HCT116 (cell line): ENCODE results near the gene SPDYE16. TPM values are rescaled to one million over a fixed set of nuclear protein-coding genes. Genes with fewer than 3 reads are reported as not detected.
"Not testable (repeated sequence)": the region's sequence is repeated elsewhere in the genome, so short reads cannot be mapped to it uniquely, and the experiment has no call there.

Source experiments
- ATAC-seq: fragments of 200-7000 bp; cut with Tn5 transposase; 2 replicates; pipeline ENCODE4 v1.9.1; 2020; ENCODE audit warnings: mild to moderate bottlenecking, moderate library complexity
- BruUV-seq: library from RNA; stranded (reverse); fragments of 400-500 nt; replicated peaks from 2 replicates; lab custom pipeline; 2021; lab: Mats Ljungman, UMichigan
- CTCF ChIA-PET: fragments of 300-600 bp; sonication (Branson Sonifier 250); formaldehyde crosslinking; loops from one replicate; lab custom pipeline; 2021; ENCODE audit warnings: antibody characterized with exemption; lab: Charles Lee
- POLR2A ChIA-PET: fragments of 300-600, 350-600 bp; sonication (Branson Sonifier 250); formaldehyde crosslinking; loops from one replicate; lab custom pipeline; 2021; ENCODE audit warnings: antibody characterized with exemption; lab: Charles Lee
- RAD21 ChIA-PET, 2 experiments: fragments of 300-600 bp; sonication (Branson Sonifier 250); formaldehyde crosslinking; loops; one replicate each; lab custom pipeline; 2023; ENCODE audit warnings: low total read pairs in 2 of 2; ENCODE audit not compliant: uncharacterized antibody in 2 of 2, unreplicated experiment in 2 of 2, low non-redundant PET in 1 of 2; lab: Charles Lee
- DNase-seq: peaks from one replicate; pipeline ENCODE4 v3.0.0-alpha.2; 2010; ENCODE audit warnings: low read depth, low spot score
- H2AFZ ChIP-seq: fragments of 200-600 bp; shearing (Covaris generic), sonication (generic); 2 replicates; pipeline ENCODE4 v1.6.1; 2017; ENCODE audit warnings: low read depth, mixed run types, mixed read lengths, antibody characterized with exemption, low read length; ENCODE audit not compliant: poor library complexity, severe bottlenecking
- H3K27ac ChIP-seq: 2 replicates; pipeline ENCODE4 v1.5.1; 2012; ENCODE audit warnings: low read depth, low read length
- H3K27me3 ChIP-seq: fragments of 200-600 bp; sonication (generic); 2 replicates; pipeline ENCODE4 v1.6.1; 2016; ENCODE audit warnings: mixed run types, low read length, mixed read lengths; ENCODE audit not compliant: insufficient read depth
- H3K36me3 ChIP-seq, 2 experiments: fragments of 200-500 bp in 1 of 2; fragments of 200-600 bp in 1 of 2; sonication (Bioruptor generic) in 1 of 2; sonication (generic) in 1 of 2; 2 replicates each; pipeline versions ENCODE4 v1.5.1 to v1.6.1; 2014 to 2016; ENCODE audit warnings: low read length in 2 of 2, inconsistent platforms in 1 of 2, mixed read lengths in 1 of 2, mixed run types in 1 of 2; ENCODE audit not compliant: insufficient read depth in 2 of 2, control insufficient read depth in 1 of 2
- H3K4me1 ChIP-seq, 2 experiments: fragments of 200-600 bp in 1 of 2; sonication (generic) in 1 of 2; 2 replicates each; pipeline versions ENCODE4 v1.5.1 to v1.6.1; 2012 to 2017; ENCODE audit warnings: low read length in 2 of 2, inconsistent platforms in 1 of 2, mild to moderate bottlenecking in 1 of 2, mixed read lengths in 1 of 2, mixed run types in 1 of 2, moderate library complexity in 1 of 2; ENCODE audit not compliant: insufficient read depth in 2 of 2, control insufficient read depth in 1 of 2
- H3K4me2 ChIP-seq: fragments of 200-600 bp; sonication (generic); 2 replicates; pipeline ENCODE4 v1.6.1; 2017; ENCODE audit warnings: mixed run types, low read length, mixed read lengths
- H3K4me3 ChIP-seq, 2 experiments: fragments of 200-600 bp in 1 of 2; sonication (generic) in 1 of 2; replicated peaks in 1 of 2; 2 replicates each; pipeline ENCODE4 v1.5.1; 2011 to 2016; ENCODE audit warnings: low read length in 2 of 2, control low read depth in 1 of 2, low read depth in 1 of 2, mild to moderate bottlenecking in 1 of 2, mixed read lengths in 1 of 2, mixed run types in 1 of 2
- H3K79me2 ChIP-seq: fragments of 200-600 bp; sonication (generic); 2 replicates; pipeline ENCODE4 v1.6.1; 2017; ENCODE audit warnings: mild to moderate bottlenecking, mixed run types, low read length, moderate library complexity, mixed read lengths; ENCODE audit not compliant: insufficient read depth
- H3K9ac ChIP-seq: fragments of 200-600 bp; sonication (generic); 2 replicates; pipeline ENCODE4 v1.6.1; 2016; ENCODE audit warnings: low read length, mixed read lengths
- H3K9me2 ChIP-seq: fragments of 200-600 bp; sonication (generic), shearing (Covaris generic); 2 replicates; pipeline ENCODE4 v1.6.1; 2017; ENCODE audit warnings: mixed run types, mild to moderate bottlenecking, moderate library complexity; ENCODE audit not compliant: insufficient read depth
- H3K9me3 ChIP-seq, 2 experiments: fragments of 200-500 bp in 1 of 2; fragments of 200-600 bp in 1 of 2; sonication (Bioruptor generic) in 1 of 2; sonication (generic) in 1 of 2; 2 replicates each; pipeline ENCODE4 v1.6.1; 2014 to 2017; ENCODE audit warnings: low read length in 2 of 2, mixed read lengths in 2 of 2, inconsistent platforms in 1 of 2, low read depth in 1 of 2, mild to moderate bottlenecking in 1 of 2, mixed run types in 1 of 2, moderate library complexity in 1 of 2; ENCODE audit not compliant: control insufficient read depth in 1 of 2, insufficient read depth in 1 of 2
- H4K20me1 ChIP-seq: fragments of 200-600 bp; sonication (generic), shearing (Covaris generic); 2 replicates; pipeline ENCODE4 v1.6.1; 2017; ENCODE audit warnings: mixed run types, mild to moderate bottlenecking, moderate library complexity; ENCODE audit not compliant: insufficient read depth
- intact Hi-C: fragments of 100-400 bp; cut with micrococcal nuclease; formaldehyde crosslinking; loops from 2 replicates; pipeline ENCODE4 v1.10.0; 2022
- total RNA-seq: library from RNA; stranded (reverse); gene quantifications from one replicate; pipeline ENCODE4 v1.2.1, GENCODE V29; 2021; ENCODE audit not compliant: unreplicated experiment

The SPDYE16 gene
- total RNA-seq, 1 experiment from 2014 or later = not detected

DNA sequence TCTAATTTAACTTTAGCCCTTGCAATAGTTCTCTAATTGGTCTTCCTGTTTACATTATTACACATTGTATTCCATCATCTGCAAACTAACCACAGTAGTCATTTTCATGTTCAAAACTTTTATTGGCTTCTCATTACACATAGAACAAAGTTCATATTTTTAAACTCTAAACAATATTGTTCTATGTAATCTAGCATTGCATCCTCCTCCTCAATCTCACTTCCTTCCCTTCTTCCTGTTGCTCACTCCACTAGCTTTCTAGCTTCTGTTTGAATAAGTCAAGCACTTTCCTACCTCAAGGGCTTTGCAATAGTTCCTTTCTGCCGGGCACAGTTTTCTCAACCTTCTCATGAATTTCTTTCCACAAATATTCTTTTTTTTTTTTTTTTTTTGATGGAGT lies 45.5 kb upstream of the SPDYE16 start:
- not testable (repeated sequence) for ATAC-seq

DNA sequence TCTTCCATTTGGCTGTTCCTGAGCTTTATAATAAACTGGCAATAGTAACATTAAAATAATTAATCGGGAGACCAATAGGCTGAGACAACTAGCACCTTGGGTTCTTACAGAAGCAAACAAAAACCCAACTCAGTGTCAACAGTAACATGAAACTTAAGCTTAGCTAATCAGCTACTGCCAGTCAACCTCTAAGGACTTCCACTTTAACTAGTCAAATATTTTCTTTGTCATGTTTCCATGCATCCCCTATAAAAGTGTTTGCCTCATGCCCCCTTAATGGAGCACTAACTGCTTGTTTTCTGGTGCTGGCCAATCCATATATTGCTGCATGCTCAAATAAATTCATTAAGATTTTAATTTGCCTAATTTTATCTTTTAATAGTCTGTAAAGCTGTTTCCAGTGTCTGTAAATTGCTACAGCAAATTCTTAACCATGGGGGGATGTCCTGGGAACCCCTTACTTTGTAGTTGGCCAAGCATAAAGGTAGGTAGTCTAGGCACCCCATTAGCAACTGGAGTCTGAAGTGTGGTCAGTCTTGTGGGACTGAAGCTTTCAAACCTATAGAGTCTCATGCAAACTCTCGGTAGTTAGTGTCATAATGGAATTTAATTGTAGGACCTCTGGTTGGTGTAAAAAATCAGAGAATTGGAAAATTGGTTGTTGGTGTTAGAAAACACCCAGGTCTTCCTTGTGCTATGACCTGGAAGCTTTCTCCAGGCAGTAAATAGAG lies 43.7 kb upstream of the SPDYE16 start:
- H3K9ac ChIP-seq, DNase-seq, H3K9me2 ChIP-seq, RAD21 ChIA-PET, BruUV-seq, H3K36me3 ChIP-seq, CTCF ChIA-PET, H3K27me3 ChIP-seq, H3K27ac ChIP-seq, intact Hi-C loops, POLR2A ChIA-PET, H4K20me1 ChIP-seq, ATAC-seq, H2AFZ ChIP-seq, H3K9me3 ChIP-seq, H3K4me3 ChIP-seq, H3K4me2 ChIP-seq: not testable (repeated sequence)
- Histone ChIP-seq H3K79me2 (peaks cover 55% of the 10 kb centered on the region), H3K4me1 (peaks cover 18 to 25% of the 10 kb centered on the region in 2 experiments)

More for the DNA sequence above, 45.5 kb upstream of the SPDYE16 start:
- H3K4me3 ChIP-seq, H3K9ac ChIP-seq, H3K4me2 ChIP-seq, H3K9me3 ChIP-seq, H3K36me3 ChIP-seq, DNase-seq, H3K4me1 ChIP-seq, BruUV-seq, H3K27ac ChIP-seq, intact Hi-C loops, H4K20me1 ChIP-seq, RAD21 ChIA-PET, H2AFZ ChIP-seq, POLR2A ChIA-PET, CTCF ChIA-PET, H3K9me2 ChIP-seq, H3K27me3 ChIP-seq: not testable (repeated sequence)
- peaks cover 50% of the 10 kb centered on the region for H3K79me2 ChIP-seq
